Parathyroid adenoma (tissue), 2 donors: ENCODE measurements around the gene ELMO3.

Source experiments
- H2AFZ ChIP-seq: fragments of 300-600 bp; sonication (generic); one replicate; pipeline ENCODE4 v1.7.0; 2017; ENCODE audit warnings: antibody characterized with exemption, mild to moderate bottlenecking
- H3K27ac ChIP-seq: fragments of 300-600 bp; sonication (generic); one replicate; pipeline ENCODE4 v1.7.0; 2017
- H3K27me3 ChIP-seq: fragments of 300-600 bp; sonication (generic); one replicate; pipeline ENCODE4 v1.7.0; 2017; ENCODE audit warnings: low read length; ENCODE audit not compliant: control insufficient read depth, insufficient read depth
- H3K36me3 ChIP-seq: fragments of 300-600 bp; sonication (generic); one replicate; pipeline ENCODE4 v1.7.0; 2017; ENCODE audit warnings: low read length; ENCODE audit not compliant: control insufficient read depth, insufficient read depth
- H3K4me1 ChIP-seq: fragments of 300-600 bp; sonication (generic); one replicate; pipeline ENCODE4 v1.7.0; 2017; ENCODE audit warnings: control low read depth
- H3K4me2 ChIP-seq: fragments of 300-600 bp; sonication (generic); one replicate; pipeline ENCODE4 v1.7.0; 2017; ENCODE audit warnings: low read length
- H3K4me3 ChIP-seq: fragments of 300-600 bp; sonication (generic); one replicate; pipeline ENCODE4 v1.7.0; 2017; ENCODE audit warnings: low read depth, low read length
- H3K79me2 ChIP-seq: fragments of 300-600 bp; sonication (generic); one replicate; pipeline ENCODE4 v1.7.0; 2017; ENCODE audit warnings: control low read depth
- H3K9ac ChIP-seq: fragments of 300-600 bp; sonication (generic); one replicate; pipeline ENCODE4 v1.7.0; 2017; ENCODE audit warnings: mild to moderate bottlenecking
- H3K9me3 ChIP-seq: fragments of 300-600 bp; sonication (generic); one replicate; pipeline ENCODE4 v1.7.0; 2017; ENCODE audit warnings: low read length; ENCODE audit not compliant: control insufficient read depth
- CTCF ChIP-seq: fragments of 300-600 bp; sonication (generic); IDR thresholded peaks from one replicate; pipeline ENCODE4 v1.7.0; 2017; ENCODE audit warnings: antibody characterized with exemption, mild to moderate bottlenecking
- donor health status: primary hyperparathyroidism.

Gene ELMO3

GRCh38 chr16:67151431-67152097 is 47.4 kb upstream of the ELMO3 start:
- H3K9me3 ChIP-seq = no peaks in the 10 kb centered on the region
- no peaks in the 10 kb centered on the region for H3K79me2 ChIP-seq
- TF ChIP-seq CTCF = no peak
- no peaks in the 10 kb centered on the region for H3K27me3 ChIP-seq
- H3K4me3 ChIP-seq = peak overlapping the region; percentile 65
- H3K4me2 ChIP-seq = peak overlapping the region; percentile 93
- H3K4me1 ChIP-seq = peaks cover 8% of the 10 kb centered on the region
- H2AFZ ChIP-seq = peak overlapping the region; percentile 93
- H3K36me3 ChIP-seq = no peaks in the 10 kb centered on the region
- peak overlapping the region; percentile 72 for H3K27ac ChIP-seq
- no peak overlapping the region for H3K9ac ChIP-seq

- Histone ChIP-seq H3K4me3 (no peak overlapping the region), H3K9ac (no peak overlapping the region), H3K27ac (no peak overlapping the region), H3K79me2 (no peaks in the 10 kb centered on the region), H3K4me1 (peaks cover 8% of the 10 kb centered on the region), H3K27me3 (no peaks in the 10 kb centered on the region), H2AFZ (peak overlapping the region; percentile 64), H3K36me3 (no peaks in the 10 kb centered on the region), H3K9me3 (no peaks in the 10 kb centered on the region), H3K4me2 (peak overlapping the region; percentile 69)
- TF ChIP-seq CTCF = no peak
These were observed 44.2 kb upstream of the ELMO3 start for GRCh38 chr16:67154578-67155294.

- Histone ChIP-seq H3K27me3 (no peaks in the 10 kb centered on the region), H3K36me3 (no peaks in the 10 kb centered on the region), H2AFZ (peak overlapping the region; percentile 64), H3K4me2 (peak overlapping the region; percentile 69), H3K9ac (no peak overlapping the region), H3K79me2 (no peaks in the 10 kb centered on the region), H3K27ac (no peak overlapping the region), H3K4me1 (peaks cover 8% of the 10 kb centered on the region), H3K9me3 (no peaks in the 10 kb centered on the region), H3K4me3 (no peak overlapping the region)
- TF ChIP-seq CTCF = peak; percentile 97
These were observed 43.4 kb upstream of the ELMO3 start for GRCh38 chr16:67155295-67156142.

- H3K9me3 ChIP-seq = no peaks in the 10 kb centered on the region
- TF ChIP-seq CTCF = no peak
- no peak overlapping the region for H2AFZ ChIP-seq
- no peaks in the 10 kb centered on the region for H3K79me2 ChIP-seq
- H3K9ac ChIP-seq = no peak overlapping the region
- H3K4me3 ChIP-seq = no peak overlapping the region
- no peak overlapping the region for H3K27ac ChIP-seq
- no peak overlapping the region for H3K4me2 ChIP-seq
- H3K36me3 ChIP-seq = no peaks in the 10 kb centered on the region
- H3K4me1 ChIP-seq = peaks cover 6% of the 10 kb centered on the region
- H3K27me3 ChIP-seq = no peaks in the 10 kb centered on the region
These were observed 42.6 kb upstream of the ELMO3 start for GRCh38 chr16:67156143-67156844.
